ENCODE results near the gene C2orf69. TPM values are rescaled to one million over a fixed set of nuclear protein-coding genes. Genes with fewer than 3 reads are reported as not detected.

The C2orf69 gene
- total RNA-seq, 1 experiment from 2014 or later = 8.3 TPM

GRCh38 chr2:199868431-199869226, 42.5 kb upstream of the C2orf69 start:
- TF ChIP-seq, protein P1, sequence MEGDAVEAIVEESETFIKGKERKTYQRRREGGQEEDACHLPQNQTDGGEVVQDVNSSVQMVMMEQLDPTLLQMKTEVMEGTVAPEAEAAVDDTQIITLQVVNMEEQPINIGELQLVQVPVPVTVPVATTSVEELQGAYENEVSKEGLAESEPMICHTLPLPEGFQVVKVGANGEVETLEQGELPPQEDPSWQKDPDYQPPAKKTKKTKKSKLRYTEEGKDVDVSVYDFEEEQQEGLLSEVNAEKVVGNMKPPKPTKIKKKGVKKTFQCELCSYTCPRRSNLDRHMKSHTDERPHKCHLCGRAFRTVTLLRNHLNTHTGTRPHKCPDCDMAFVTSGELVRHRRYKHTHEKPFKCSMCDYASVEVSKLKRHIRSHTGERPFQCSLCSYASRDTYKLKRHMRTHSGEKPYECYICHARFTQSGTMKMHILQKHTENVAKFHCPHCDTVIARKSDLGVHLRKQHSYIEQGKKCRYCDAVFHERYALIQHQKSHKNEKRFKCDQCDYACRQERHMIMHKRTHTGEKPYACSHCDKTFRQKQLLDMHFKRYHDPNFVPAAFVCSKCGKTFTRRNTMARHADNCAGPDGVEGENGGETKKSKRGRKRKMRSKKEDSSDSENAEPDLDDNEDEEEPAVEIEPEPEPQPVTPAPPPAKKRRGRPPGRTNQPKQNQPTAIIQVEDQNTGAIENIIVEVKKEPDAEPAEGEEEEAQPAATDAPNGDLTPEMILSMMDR (IDR thresholded peaks at IDR 0.05; ENCODE audit: unreplicated experiment) = no peak
- intact Hi-C loops (cut with micrococcal nuclease) = no loop called here
- BruUV-seq (replicated peaks) = no TSS peak
- H3K9me3 Mint-ChIP-seq (ENCODE audit: unreplicated experiment) = no peaks in the 10 kb centered on the region
- H3K4me3 Mint-ChIP-seq (ENCODE audit: unreplicated experiment) = no peak overlapping the region
- ChIA-PET POLR2A (no interaction called here), CTCF (interaction anchor here (1.5 kb wide), 1 partner anchor 128 kb away, joined by 5 read pairs; no protein-coding TSS in a partner anchor)
- no peak overlapping the region for H3K27ac Mint-ChIP-seq (ENCODE audit: low read depth, unreplicated experiment)
- peaks cover 70% of the 10 kb centered on the region for H3K27me3 Mint-ChIP-seq (ENCODE audit: insufficient read depth, unreplicated experiment)
- H3K36me3 Mint-ChIP-seq (ENCODE audit: insufficient read depth, unreplicated experiment) = no peaks in the 10 kb centered on the region
- no peak for DNase-seq (ENCODE audit: unreplicated experiment)
- no peaks in the 10 kb centered on the region for H3K4me1 Mint-ChIP-seq (ENCODE audit: insufficient read depth, unreplicated experiment)

DNA sequence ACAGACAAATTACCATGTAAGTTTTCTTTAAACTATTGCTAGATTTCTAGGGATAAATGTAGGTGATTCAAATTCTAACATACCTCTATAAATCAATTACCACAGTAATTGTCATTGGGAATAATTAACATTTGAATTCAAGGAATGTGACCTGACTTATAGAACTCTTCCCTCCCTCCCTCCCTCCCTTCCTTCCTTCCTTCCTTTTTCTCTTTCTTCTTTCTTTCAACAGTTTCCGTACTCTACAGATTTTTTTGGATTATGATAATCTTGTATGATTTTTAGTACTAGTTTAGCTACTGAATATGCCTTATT, 41.9 kb upstream of the C2orf69 start:
- CTCF ChIA-PET = no interaction called here
- DNase-seq (ENCODE audit: unreplicated experiment) = no peak

GRCh38 chr2:199869653-199870052, 41.4 kb upstream of the C2orf69 start:
- no TSS peak for BruUV-seq (replicated peaks)
- Mint-ChIP-seq H3K36me3 (ENCODE audit: insufficient read depth, unreplicated experiment) (no peaks in the 10 kb centered on the region), H3K27ac (ENCODE audit: low read depth, unreplicated experiment) (no peak overlapping the region), H3K27me3 (ENCODE audit: insufficient read depth, unreplicated experiment) (peaks cover 59% of the 10 kb centered on the region), H3K4me1 (ENCODE audit: insufficient read depth, unreplicated experiment) (no peaks in the 10 kb centered on the region), H3K9me3 (ENCODE audit: unreplicated experiment) (peaks cover 8% of the 10 kb centered on the region), H3K4me3 (ENCODE audit: unreplicated experiment) (no peak overlapping the region)
- DNase-seq (ENCODE audit: unreplicated experiment) = no peak
- TF ChIP-seq, protein P1 (IDR thresholded peaks at IDR 0.05; ENCODE audit: unreplicated experiment) = no peak
- CTCF ChIA-PET = no interaction called here
- POLR2A ChIA-PET = no interaction called here
- intact Hi-C loops (cut with micrococcal nuclease) = no loop called here

More for the DNA sequence above, 41.9 kb upstream of the C2orf69 start:
- intact Hi-C loops (cut with micrococcal nuclease) = no loop called here
- Mint-ChIP-seq H3K9me3 (ENCODE audit: unreplicated experiment) (peaks cover 5% of the 10 kb centered on the region), H3K27me3 (ENCODE audit: insufficient read depth, unreplicated experiment) (peaks cover 64% of the 10 kb centered on the region), H3K4me3 (ENCODE audit: unreplicated experiment) (no peak overlapping the region), H3K4me1 (ENCODE audit: insufficient read depth, unreplicated experiment) (no peaks in the 10 kb centered on the region), H3K27ac (ENCODE audit: low read depth, unreplicated experiment) (no peak overlapping the region), H3K36me3 (ENCODE audit: insufficient read depth, unreplicated experiment) (no peaks in the 10 kb centered on the region)
- POLR2A ChIA-PET = no interaction called here
- TF ChIP-seq, protein P1 (IDR thresholded peaks at IDR 0.05; ENCODE audit: unreplicated experiment) = no peak
- no TSS peak for BruUV-seq (replicated peaks)

- POLR2A ChIA-PET = no interaction called here
- Mint-ChIP-seq H3K36me3 (ENCODE audit: insufficient read depth, unreplicated experiment) (no peaks in the 10 kb centered on the region), H3K27me3 (ENCODE audit: insufficient read depth, unreplicated experiment) (peaks cover 50% of the 10 kb centered on the region), H3K27ac (ENCODE audit: low read depth, unreplicated experiment) (no peak overlapping the region), H3K4me1 (ENCODE audit: insufficient read depth, unreplicated experiment) (peaks cover 5% of the 10 kb centered on the region), H3K9me3 (ENCODE audit: unreplicated experiment) (peaks cover 8% of the 10 kb centered on the region), H3K4me3 (ENCODE audit: unreplicated experiment) (no peak overlapping the region)
- TF ChIP-seq, protein P1 (IDR thresholded peaks at IDR 0.05; ENCODE audit: unreplicated experiment) = no peak
- DNase-seq (ENCODE audit: unreplicated experiment) = no peak
- no TSS peak for BruUV-seq (replicated peaks)
- CTCF ChIA-PET = no interaction called here
- intact Hi-C loops (cut with micrococcal nuclease) = no loop called here
Measured at GRCh38 chr2:199870581-199870980, 40.5 kb upstream of the C2orf69 start.

Data from MCF 10A (cell line).